MCF 10A (cell line): ENCODE results near the gene CX3CL1. TPM values are rescaled to one million over a fixed set of nuclear protein-coding genes. Genes with fewer than 3 reads are reported as not detected.

Source experiments
- BruUV-seq: library from RNA; stranded (reverse); fragments of 400-500 nt; replicated peaks from 2 replicates; lab custom pipeline; 2021; lab: Mats Ljungman, UMichigan
- CTCF ChIA-PET: fragments of 300-600 bp; sonication (Branson Sonifier 250); formaldehyde crosslinking; extraction: SDS; loops from one replicate; lab custom pipeline; 2021; ENCODE audit warnings: antibody characterized with exemption, inconsistent platforms; lab: Yijun Ruan, JAX
- POLR2A ChIA-PET: fragments of 300-600, 350-650 bp; sonication (Branson Sonifier 250); formaldehyde crosslinking; extraction: SDS; loops from one replicate; lab custom pipeline; 2020; ENCODE audit warnings: antibody characterized with exemption, inconsistent platforms; lab: Yijun Ruan, JAX
- DNase-seq: peaks from one replicate; pipeline ENCODE4 v3.0.0-alpha.2; 2018; ENCODE audit not compliant: unreplicated experiment
- H3K27ac Mint-ChIP-seq: one replicate; pipeline ENCODE4 v1.8.0; 2022; ENCODE audit warnings: mild to moderate bottlenecking, low read depth, mixed read lengths; ENCODE audit not compliant: unreplicated experiment
- H3K27me3 Mint-ChIP-seq: one replicate; pipeline ENCODE4 v1.8.0; 2022; ENCODE audit warnings: mixed read lengths; ENCODE audit not compliant: insufficient read depth, unreplicated experiment
- H3K36me3 Mint-ChIP-seq: one replicate; pipeline ENCODE4 v1.8.0; 2022; ENCODE audit warnings: mild to moderate bottlenecking, moderate library complexity, mixed read lengths; ENCODE audit not compliant: insufficient read depth, unreplicated experiment
- H3K4me1 Mint-ChIP-seq: one replicate; pipeline ENCODE4 v1.8.0; 2022; ENCODE audit warnings: mixed read lengths; ENCODE audit not compliant: insufficient read depth, unreplicated experiment
- H3K4me3 Mint-ChIP-seq: one replicate; pipeline ENCODE4 v1.8.0; 2022; ENCODE audit warnings: mild to moderate bottlenecking, moderate library complexity, mixed read lengths; ENCODE audit not compliant: unreplicated experiment
- H3K9me3 Mint-ChIP-seq: one replicate; pipeline ENCODE4 v1.8.0; 2022; ENCODE audit warnings: mixed read lengths; ENCODE audit not compliant: unreplicated experiment
- intact Hi-C: fragments of 100-400 bp; cut with micrococcal nuclease; formaldehyde crosslinking; loops from 2 replicates; pipeline ENCODE4 v1.14.1; 2022
- total RNA-seq: library from RNA; stranded (reverse); gene quantifications from 2 replicates; pipeline ENCODE4 v1.2.3, GENCODE V29; 2022
- TF ChIP-seq, protein P1 (sequence below): fragments of 200-600 bp; IDR thresholded peaks from one replicate; pipeline ENCODE4 v1.8.0; 2022; ENCODE audit warnings: antibody characterized with exemption, mild to moderate bottlenecking; ENCODE audit not compliant: unreplicated experiment

The CX3CL1 gene
- total RNA-seq, 1 experiment from 2014 or later = not detected

GRCh38 chr16:57430955-57431354 lies 58.7 kb downstream of the CX3CL1 start:
- TF ChIP-seq, protein P1, sequence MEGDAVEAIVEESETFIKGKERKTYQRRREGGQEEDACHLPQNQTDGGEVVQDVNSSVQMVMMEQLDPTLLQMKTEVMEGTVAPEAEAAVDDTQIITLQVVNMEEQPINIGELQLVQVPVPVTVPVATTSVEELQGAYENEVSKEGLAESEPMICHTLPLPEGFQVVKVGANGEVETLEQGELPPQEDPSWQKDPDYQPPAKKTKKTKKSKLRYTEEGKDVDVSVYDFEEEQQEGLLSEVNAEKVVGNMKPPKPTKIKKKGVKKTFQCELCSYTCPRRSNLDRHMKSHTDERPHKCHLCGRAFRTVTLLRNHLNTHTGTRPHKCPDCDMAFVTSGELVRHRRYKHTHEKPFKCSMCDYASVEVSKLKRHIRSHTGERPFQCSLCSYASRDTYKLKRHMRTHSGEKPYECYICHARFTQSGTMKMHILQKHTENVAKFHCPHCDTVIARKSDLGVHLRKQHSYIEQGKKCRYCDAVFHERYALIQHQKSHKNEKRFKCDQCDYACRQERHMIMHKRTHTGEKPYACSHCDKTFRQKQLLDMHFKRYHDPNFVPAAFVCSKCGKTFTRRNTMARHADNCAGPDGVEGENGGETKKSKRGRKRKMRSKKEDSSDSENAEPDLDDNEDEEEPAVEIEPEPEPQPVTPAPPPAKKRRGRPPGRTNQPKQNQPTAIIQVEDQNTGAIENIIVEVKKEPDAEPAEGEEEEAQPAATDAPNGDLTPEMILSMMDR = no peak
- POLR2A ChIA-PET = interaction anchor here (0.7 to 1.1 kb wide), 2 partner anchors 15 to 108 kb away, joined by 3 to 4 read pairs; no protein-coding TSS in a partner anchor

GRCh38 chr16:57432505-57432904 lies 60.2 kb downstream of the CX3CL1 start:
- TF ChIP-seq, protein P1 = no peak
- no TSS peak for BruUV-seq
- Mint-ChIP-seq H3K9me3 (no peaks in the 10 kb centered on the region), H3K4me1 (no peaks in the 10 kb centered on the region), H3K36me3 (peaks cover 93% of the 10 kb centered on the region), H3K4me3 (no peak overlapping the region), H3K27me3 (no peaks in the 10 kb centered on the region), H3K27ac (no peak overlapping the region)
- DNase-seq = no peak
- intact Hi-C loops = no loop called here
- POLR2A ChIA-PET = interaction anchor here (1.1 to 2.6 kb wide), 3 partner anchors 9 to 246 kb away, joined by 3 to 7 read pairs (median 3); partner anchors contain the start of genes PSME3IP1 and RSPRY1
- CTCF ChIA-PET = interaction anchor here (0.7 to 5.5 kb wide), 2 partner anchors 15 to 187 kb away, joined by 3 to 55 read pairs; partner anchors contain the start of gene ARL2BP

More at GRCh38 chr16:57430955-57431354, 58.7 kb downstream of the CX3CL1 start:
- BruUV-seq = no TSS peak
- Mint-ChIP-seq H3K36me3 (peaks cover 84% of the 10 kb centered on the region), H3K27me3 (no peaks in the 10 kb centered on the region), H3K4me1 (no peaks in the 10 kb centered on the region), H3K27ac (no peak overlapping the region), H3K4me3 (no peak overlapping the region), H3K9me3 (no peaks in the 10 kb centered on the region)
- CTCF ChIA-PET = interaction anchor here (0.6 to 5.5 kb wide), 6 partner anchors 13 to 1295 kb away, joined by 3 to 55 read pairs (median 6); partner anchors contain the start of gene POLR2C
- intact Hi-C loops = no loop called here
- no peak for DNase-seq

- DNase-seq = no peak
- Mint-ChIP-seq H3K36me3 (peaks cover 95% of the 10 kb centered on the region), H3K27me3 (no peaks in the 10 kb centered on the region), H3K9me3 (no peaks in the 10 kb centered on the region), H3K27ac (no peak overlapping the region), H3K4me3 (no peak overlapping the region), H3K4me1 (no peaks in the 10 kb centered on the region)
- POLR2A ChIA-PET = interaction anchor here (1.1 to 2.6 kb wide), 3 partner anchors 9 to 247 kb away, joined by 3 to 7 read pairs (median 3); partner anchors contain the start of genes PSME3IP1 and RSPRY1
- CTCF ChIA-PET = interaction anchor here (0.7 to 5.5 kb wide), 2 partner anchors 15 to 188 kb away, joined by 3 to 55 read pairs; partner anchors contain the start of gene ARL2BP
- BruUV-seq = no TSS peak
- TF ChIP-seq, protein P1 = no peak
- intact Hi-C loops = no loop called here
Measured at GRCh38 chr16:57432989-57433388, 60.7 kb downstream of the CX3CL1 start.

GRCh38 chr16:57434003-57434402 lies 61.7 kb downstream of the CX3CL1 start:
- Mint-ChIP-seq H3K36me3 (peaks cover 96% of the 10 kb centered on the region), H3K4me3 (no peak overlapping the region), H3K4me1 (no peaks in the 10 kb centered on the region), H3K27me3 (no peaks in the 10 kb centered on the region), H3K27ac (no peak overlapping the region), H3K9me3 (no peaks in the 10 kb centered on the region)
- BruUV-seq = no TSS peak
- TF ChIP-seq, protein P1 = no peak
- ChIA-PET CTCF (interaction anchor here (5.5 kb wide), 1 partner anchor 16 kb away, joined by 55 read pairs; no protein-coding TSS in a partner anchor), POLR2A (interaction anchor here (2.6 kb wide), 1 partner anchor 13 kb away, joined by 7 read pairs; no protein-coding TSS in a partner anchor)
- DNase-seq = no peak
- intact Hi-C loops = no loop called here

Other genes starting within 250 kb of the CX3CL1 start
- 100 and 107 TPM in 2 replicates for gene PSME3IP1, start 186.5 kb upstream of the CX3CL1 start, total RNA-seq
- gene RSPRY1, start 186.2 kb upstream of the CX3CL1 start, total RNA-seq = 55.9 and 62.0 TPM in 2 replicates
- 94.4 and 114 TPM in 2 replicates for gene ARL2BP, start 127.2 kb upstream of the CX3CL1 start, total RNA-seq
- gene PLLP, start 87.8 kb upstream of the CX3CL1 start, total RNA-seq = 3.9 and 6.1 TPM in 2 replicates
- not detected in 2 replicates for gene CCL22, start 13.7 kb upstream of the CX3CL1 start, total RNA-seq
- not detected in 2 replicates for gene CCL17, start 32.3 kb downstream of the CX3CL1 start, total RNA-seq
- gene CIAPIN1, start 74.9 kb downstream of the CX3CL1 start, total RNA-seq = 99.9 and 105 TPM in 2 replicates
- 72.5 and 80.8 TPM in 2 replicates for gene COQ9, start 75.0 kb downstream of the CX3CL1 start, total RNA-seq
- gene POLR2C, start 90.2 kb downstream of the CX3CL1 start, total RNA-seq = 43.3 and 44.8 TPM in 2 replicates
- 6.4 and 7.5 TPM in 2 replicates for gene DOK4, start 114.0 kb downstream of the CX3CL1 start, total RNA-seq
- gene CCDC102A, start 164.1 kb downstream of the CX3CL1 start, total RNA-seq = 3.8 and 4.1 TPM in 2 replicates
- gene ADGRG5, start 170.2 kb downstream of the CX3CL1 start, total RNA-seq = not detected in 2 replicates